HL-60/S4 (cell line): ENCODE measurements around the gene KCTD19.

Experiments
- in situ Hi-C: fragments of 300-500 bp; cut with MboI; formaldehyde crosslinking; loops from 2 replicates; pipeline ENCODE4 v1.14.3; 2022; ENCODE audit warnings: low sequenced_read_pairs

The KCTD19 gene

DNA sequence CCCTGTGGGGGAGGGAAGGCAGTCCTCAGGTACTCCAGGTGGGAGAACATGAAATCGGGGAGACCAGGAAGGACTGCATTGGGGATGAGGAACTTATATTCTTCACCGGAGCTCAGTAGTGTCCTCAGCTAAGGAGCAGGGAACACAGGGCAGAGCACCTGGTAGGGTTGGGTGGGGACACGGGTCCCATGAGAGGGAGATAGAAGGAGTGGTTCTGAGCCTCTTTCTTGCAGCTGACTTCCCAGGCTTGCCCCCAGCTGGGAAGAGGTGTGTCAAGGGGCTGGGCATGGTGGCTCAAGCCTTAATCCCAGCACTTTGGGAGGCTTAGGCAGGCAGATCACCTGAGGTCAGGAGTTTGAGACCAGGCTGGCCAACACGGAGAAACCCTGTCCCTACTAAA lies 81.4 kb downstream of the KCTD19 start:
- in situ Hi-C loops = no loop called here

DNA sequence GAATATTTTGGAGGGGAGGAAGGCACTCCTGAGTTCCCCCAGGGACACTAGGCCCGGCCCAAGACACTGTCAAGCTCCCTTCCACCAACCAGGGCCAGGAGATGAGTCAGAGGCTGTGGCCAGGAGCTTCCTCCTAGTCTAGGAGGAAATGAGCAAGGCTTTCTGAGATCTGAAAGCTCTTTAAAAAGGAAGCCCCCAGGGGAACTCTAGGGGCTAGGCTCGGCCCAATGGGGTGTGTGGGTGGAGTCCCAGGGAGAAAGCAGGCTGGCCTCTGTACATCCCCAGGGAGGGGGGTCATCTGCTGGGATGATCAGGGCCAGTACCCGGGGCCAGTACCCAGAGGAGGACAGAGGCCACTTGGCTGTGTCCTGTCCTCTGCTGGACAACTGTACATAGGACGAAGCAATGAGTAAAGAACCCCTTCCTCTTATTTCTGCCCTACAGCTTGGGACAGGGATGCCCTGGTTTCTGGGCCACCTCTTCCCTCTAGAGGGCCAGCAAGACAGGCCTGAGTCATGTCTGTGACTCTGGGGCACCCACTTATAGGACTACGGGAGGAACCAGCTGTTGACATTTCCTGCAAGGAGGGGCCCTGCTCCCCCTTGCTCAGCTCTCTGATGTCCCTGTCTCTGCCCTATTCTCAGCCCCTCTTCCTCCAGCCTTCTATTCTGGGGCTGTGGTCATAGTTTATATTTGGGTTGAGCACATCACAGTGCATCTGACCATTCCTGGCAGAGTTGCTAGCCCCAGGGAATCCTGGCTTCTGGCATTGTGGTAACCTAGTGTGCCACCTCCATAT lies 82.0 kb downstream of the KCTD19 start:
- in situ Hi-C loops = no loop called here

DNA sequence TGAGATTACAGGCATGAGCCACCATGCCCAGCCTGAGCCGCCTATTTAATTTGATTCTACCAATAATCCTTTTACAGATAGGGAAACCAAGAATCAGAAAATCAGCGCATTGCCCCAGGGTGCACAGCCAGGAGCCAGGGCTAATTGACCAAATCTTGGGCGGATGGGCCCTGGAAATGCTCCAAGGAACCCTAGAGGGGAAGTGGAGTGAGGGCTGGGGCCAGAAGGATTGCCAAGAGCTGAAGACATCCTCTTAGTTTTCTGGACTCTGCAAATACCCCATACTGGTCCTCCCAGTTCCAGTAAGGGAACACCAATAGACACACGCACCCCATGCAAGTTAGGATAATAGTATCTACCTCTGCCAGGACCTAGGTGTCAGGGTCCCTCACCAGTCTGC lies 83.1 kb downstream of the KCTD19 start:
- in situ Hi-C loops = no loop called here

DNA sequence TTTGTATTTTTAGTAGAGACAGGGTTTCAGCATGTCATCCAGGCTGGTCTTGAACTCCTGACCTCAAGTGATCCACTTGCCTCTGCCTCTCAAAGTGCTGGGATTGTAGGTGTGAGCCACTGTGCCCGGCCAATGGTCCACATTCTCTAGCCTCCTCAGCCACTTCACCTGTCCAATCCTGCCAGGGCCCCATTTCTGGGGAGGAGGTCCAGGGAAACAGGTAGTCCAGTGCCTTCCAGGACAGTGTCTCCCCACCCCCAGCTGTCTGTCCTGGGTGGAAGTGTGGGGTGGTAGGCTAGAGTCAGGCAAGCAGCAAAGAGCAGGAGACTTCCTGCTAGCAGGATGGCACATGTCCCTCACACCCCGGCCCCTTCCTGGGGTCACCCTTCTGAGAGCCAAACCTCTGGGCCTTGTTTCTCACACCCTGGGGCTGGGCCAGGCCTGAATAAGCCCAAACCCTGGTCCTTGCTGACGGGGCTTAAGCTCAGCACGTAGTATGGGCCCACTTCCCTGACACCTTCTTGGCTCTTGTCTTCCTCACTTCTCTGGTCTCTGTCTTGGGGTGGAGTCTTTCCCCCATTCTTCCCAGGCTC lies 84.3 kb downstream of the KCTD19 start:
- in situ Hi-C loops = no loop called here

GRCh38 chr16:67241008-67241900 lies 85.3 kb downstream of the KCTD19 start:
- in situ Hi-C loops = no loop called here

- in situ Hi-C loops = no loop called here
Measured at GRCh38 chr16:67240506-67240905, 86.0 kb downstream of the KCTD19 start.
